ENCODE measurements around the gene SEC61G. TPM values are rescaled to one million over a fixed set of nuclear protein-coding genes. Genes with fewer than 3 reads are reported as not detected.

SEC61G gene
- total RNA-seq, 2 donors from 2014 or later, result 149 to 166 TPM

- no peak overlapping the region for H3K27ac ChIP-seq (ENCODE audit: low read depth, low read length)
- H3K27ac Mint-ChIP-seq, result no peak overlapping the region
- H3K36me3 ChIP-seq (ENCODE audit: control insufficient read depth, insufficient read depth, low read length), result no peaks in the 10 kb centered on the region
- peaks cover 28% of the 10 kb centered on the region for H3K9me3 Mint-ChIP-seq
- no peak overlapping the region for H3K9ac ChIP-seq (ENCODE audit: extremely low read depth, low read length, poor library complexity, severe bottlenecking)
- H3K4me3 Mint-ChIP-seq, result no peak overlapping the region
- H3K4me1 Mint-ChIP-seq, result peaks cover 4% of the 10 kb centered on the region
- TF ChIP-seq CTCF (conservative IDR thresholded peaks at IDR 0.05), result no peak
- no peaks in the 10 kb centered on the region for H3K4me1 ChIP-seq (ENCODE audit: control insufficient read depth, insufficient read depth, low read length)
- H3K27me3 Mint-ChIP-seq (ENCODE audit: insufficient read depth), result peaks cover 12% of the 10 kb centered on the region
- 92 to 95% methylated on average over 6 to 7 of the region's 7 CpGs for WGBS, 2 experiments (ENCODE audit: insufficient coverage in 1 of 2, insufficient read length in 1 of 2)
- peaks cover 8% of the 10 kb centered on the region for H3K9me3 ChIP-seq (ENCODE audit: control insufficient read depth, low read length)
- no peaks in the 10 kb centered on the region for H3K27me3 ChIP-seq (ENCODE audit: control insufficient read depth, insufficient read depth, low read length, poor library complexity, severe bottlenecking)
- DNase-seq, result no peak
- no peak overlapping the region for H3K4me3 ChIP-seq (ENCODE audit: low read length)
- peaks cover 3% of the 10 kb centered on the region for H3K36me3 Mint-ChIP-seq (ENCODE audit: low read depth)
Observed at GRCh38 chr7:54778696-54779540, 19.9 kb upstream of the SEC61G start.

- H3K4me1 ChIP-seq (ENCODE audit: control insufficient read depth, insufficient read depth, low read length), result no peaks in the 10 kb centered on the region
- no peak overlapping the region for H3K9ac ChIP-seq (ENCODE audit: extremely low read depth, low read length, poor library complexity, severe bottlenecking)
- no peak for DNase-seq
- no peaks in the 10 kb centered on the region for H3K36me3 ChIP-seq (ENCODE audit: control insufficient read depth, insufficient read depth, low read length)
- Mint-ChIP-seq H3K9me3 (peaks cover 28% of the 10 kb centered on the region), H3K4me1 (peaks cover 5% of the 10 kb centered on the region), H3K27me3 (ENCODE audit: insufficient read depth) (peaks cover 12% of the 10 kb centered on the region), H3K4me3 (no peak overlapping the region), H3K36me3 (ENCODE audit: low read depth) (peaks cover 3% of the 10 kb centered on the region), H3K27ac (no peak overlapping the region)
- TF ChIP-seq CTCF (conservative IDR thresholded peaks at IDR 0.05), result no peak
- no peak overlapping the region for H3K4me3 ChIP-seq (ENCODE audit: low read length)
- no peaks in the 10 kb centered on the region for H3K27me3 ChIP-seq (ENCODE audit: control insufficient read depth, insufficient read depth, low read length, poor library complexity, severe bottlenecking)
- no peak overlapping the region for H3K27ac ChIP-seq (ENCODE audit: low read depth, low read length)
- H3K9me3 ChIP-seq (ENCODE audit: control insufficient read depth, low read length), result peaks cover 8% of the 10 kb centered on the region
- WGBS, 2 experiments (ENCODE audit: insufficient coverage in 1 of 2, insufficient read length in 1 of 2), result 75 to 91% methylated on average over 1 to 8 of the region's 9 CpGs
Observed at GRCh38 chr7:54778166-54778565, 19.2 kb upstream of the SEC61G start.

- H3K36me3 Mint-ChIP-seq (ENCODE audit: low read depth), result peaks cover 3% of the 10 kb centered on the region
- no peaks in the 10 kb centered on the region for H3K4me1 ChIP-seq (ENCODE audit: control insufficient read depth, insufficient read depth, low read length)
- H3K4me3 Mint-ChIP-seq, result no peak overlapping the region
- H3K9ac ChIP-seq (ENCODE audit: extremely low read depth, low read length, poor library complexity, severe bottlenecking), result no peak overlapping the region
- H3K27ac ChIP-seq (ENCODE audit: low read depth, low read length), result no peak overlapping the region
- DNase-seq, result no peak
- H3K27ac Mint-ChIP-seq, result no peak overlapping the region
- H3K4me1 Mint-ChIP-seq, result peaks cover 2% of the 10 kb centered on the region
- peaks cover 12% of the 10 kb centered on the region for H3K27me3 Mint-ChIP-seq (ENCODE audit: insufficient read depth)
- WGBS, 2 experiments (ENCODE audit: insufficient coverage in 1 of 2, insufficient read length in 1 of 2), result 93 to 99% methylated on average over 14 to 18 of the region's 18 CpGs
- TF ChIP-seq CTCF (conservative IDR thresholded peaks at IDR 0.05), result no peak
- H3K9me3 ChIP-seq (ENCODE audit: control insufficient read depth, low read length), result peaks cover 8% of the 10 kb centered on the region
- H3K4me3 ChIP-seq (ENCODE audit: low read length), result no peak overlapping the region
- H3K9me3 Mint-ChIP-seq, result peaks cover 28% of the 10 kb centered on the region
- H3K27me3 ChIP-seq (ENCODE audit: control insufficient read depth, insufficient read depth, low read length, poor library complexity, severe bottlenecking), result no peaks in the 10 kb centered on the region
- no peaks in the 10 kb centered on the region for H3K36me3 ChIP-seq (ENCODE audit: control insufficient read depth, insufficient read depth, low read length)
Observed at GRCh38 chr7:54774785-54775740, 16.1 kb upstream of the SEC61G start.
